Epidermal melanocyte (primary cell): ENCODE data around the gene ZNF407.

Source experiments
- DNase-seq: peaks from one replicate; pipeline ENCODE4 v3.0.0; 2011; ENCODE audit warnings: low spot score; ENCODE audit not compliant: insufficient read length

ZNF407 gene

GRCh38 chr18:74587441-74587840 is 10.2 kb upstream of the ZNF407 start:
- no peak for DNase-seq

GRCh38 chr18:74589021-74589420 is 8.6 kb upstream of the ZNF407 start:
- no peak for DNase-seq

DNA sequence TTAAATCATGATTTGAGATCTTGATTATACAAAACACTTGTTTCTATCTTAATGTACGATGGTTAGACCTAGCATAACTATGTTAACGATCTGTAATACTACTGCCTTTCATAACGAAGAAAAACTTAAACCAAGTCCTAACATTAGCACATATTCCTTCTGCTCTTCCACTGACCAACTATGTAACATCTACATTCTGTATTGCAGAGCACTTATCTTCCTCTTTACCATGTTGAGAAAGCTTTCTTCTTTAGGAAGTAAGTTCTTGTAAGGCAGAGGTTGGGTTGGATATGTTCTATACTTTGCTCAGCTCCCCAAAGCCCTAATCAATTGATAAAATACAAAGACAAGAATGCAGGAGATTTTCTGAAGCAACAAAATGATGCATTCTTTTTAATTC is 7.9 kb upstream of the ZNF407 start:
- DNase-seq: no peak

DNA sequence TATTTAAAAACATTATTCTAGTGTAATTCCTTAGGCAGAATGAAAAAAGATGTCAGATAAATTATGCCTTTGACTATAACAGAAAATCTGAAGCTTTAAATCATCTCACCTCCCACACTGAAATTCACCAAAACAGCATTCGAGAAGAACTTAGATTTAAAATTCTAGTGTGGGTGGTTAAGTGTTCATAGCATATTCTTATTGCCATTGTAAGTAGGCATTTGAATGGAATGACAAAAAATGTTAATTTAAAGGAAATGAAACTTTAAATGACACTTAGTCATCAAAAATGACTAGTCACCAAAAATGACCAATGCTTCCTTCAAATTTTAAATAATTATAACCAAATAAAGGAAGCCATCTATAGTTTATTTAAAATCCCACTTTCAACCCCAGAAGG is 7.0 kb upstream of the ZNF407 start:
- no peak for DNase-seq

- no peak for DNase-seq
These were observed 2.2 kb upstream of the ZNF407 start for GRCh38 chr18:74595431-74595830.

GRCh38 chr18:74597034-74597661 is 522 bp upstream of the ZNF407 start:
- DNase-seq: no peak

GRCh38 chr18:74598350-74599001 is 806 bp downstream of the ZNF407 start:
- no peak for DNase-seq

DNA sequence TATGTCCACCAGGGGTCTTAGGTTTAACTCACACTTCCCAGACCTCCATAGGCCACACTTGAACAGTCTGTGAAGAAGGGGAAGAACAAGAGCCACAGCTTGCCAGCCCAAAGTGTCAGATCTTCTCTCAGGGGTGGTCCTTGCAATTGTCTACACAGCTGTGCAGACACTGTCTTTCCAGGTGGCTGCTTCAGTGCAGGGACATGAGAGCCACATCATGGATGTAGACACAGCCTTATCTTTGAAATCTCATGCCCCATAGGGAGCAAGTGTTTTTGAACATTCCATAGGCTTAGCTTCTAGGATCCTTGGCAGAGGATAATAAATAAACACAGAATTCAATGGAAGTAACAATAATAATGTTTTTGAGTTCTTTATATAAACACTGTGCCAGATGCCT is 6.7 kb downstream of the ZNF407 start:
- no peak for DNase-seq

GRCh38 chr18:74604774-74605173 is 7.1 kb downstream of the ZNF407 start:
- DNase-seq: no peak

DNA sequence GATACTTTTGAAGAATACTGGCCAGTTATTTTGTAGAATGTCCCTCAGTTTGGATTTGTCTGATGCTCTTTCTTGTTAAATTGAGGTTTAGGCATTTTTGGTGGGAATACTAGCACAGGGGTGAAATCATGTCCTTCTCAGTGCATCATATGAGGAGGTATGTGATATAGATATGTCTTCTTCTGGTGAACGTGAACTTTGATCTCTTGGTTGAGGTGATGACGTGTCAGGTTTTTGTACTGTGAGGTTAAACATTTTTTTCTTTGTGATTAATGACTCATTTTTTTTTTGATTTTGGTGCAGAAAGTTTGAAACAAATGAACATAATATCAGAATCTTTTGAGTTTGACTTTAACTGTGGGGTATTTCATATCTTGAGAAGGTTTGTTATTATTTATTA is 11.0 kb downstream of the ZNF407 start:
- DNase-seq: no peak

- no peak for DNase-seq
These were observed 11.9 kb downstream of the ZNF407 start for GRCh38 chr18:74609535-74609934.

DNA sequence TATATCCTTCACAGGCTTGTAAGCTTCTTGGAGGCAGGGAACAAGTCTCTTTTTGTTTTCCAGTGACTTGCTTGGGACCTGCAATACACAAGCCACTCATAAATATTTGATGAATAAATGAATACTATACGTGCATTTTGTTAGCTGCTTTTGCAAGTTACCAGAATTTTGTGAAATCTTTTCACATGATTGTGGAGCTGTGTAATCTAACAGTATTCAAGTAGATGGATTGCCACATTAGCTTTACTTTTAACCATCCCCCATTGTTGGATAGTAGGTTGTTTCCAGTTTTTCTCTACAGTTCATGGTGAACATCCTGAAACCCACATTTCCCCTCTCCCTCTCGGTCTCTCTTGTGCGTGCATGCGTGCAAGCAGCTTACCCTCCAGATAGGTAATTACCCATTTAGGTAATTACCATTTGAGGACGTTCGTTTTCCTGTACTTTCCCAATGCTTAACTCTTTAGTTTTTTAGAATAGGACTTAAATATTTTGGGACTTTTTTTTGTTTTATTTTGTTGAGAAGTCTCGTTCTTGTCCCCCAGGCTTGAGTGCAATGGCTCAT is 12.5 kb downstream of the ZNF407 start:
- DNase-seq: no peak

DNA sequence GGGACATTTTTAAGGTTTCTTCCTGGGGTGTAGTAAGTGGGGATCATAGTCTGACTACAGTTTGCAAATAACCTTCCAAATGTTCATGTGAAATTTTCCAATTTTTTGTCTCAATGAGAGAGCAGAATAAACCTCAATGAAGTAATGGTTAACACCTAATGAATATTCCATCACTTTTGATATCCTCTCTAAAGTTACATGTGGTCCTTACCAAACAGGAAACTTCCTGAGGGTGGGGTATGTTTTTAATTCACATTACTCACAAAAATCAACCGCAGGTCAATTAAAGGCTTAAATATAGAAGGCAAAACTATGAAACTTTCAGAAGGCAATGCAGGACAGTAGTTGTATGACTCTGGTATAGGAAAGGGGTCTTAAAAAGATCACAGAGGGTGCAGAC is 13.2 kb downstream of the ZNF407 start:
- DNase-seq: no peak

GRCh38 chr18:74611765-74612164 is 14.1 kb downstream of the ZNF407 start:
- DNase-seq: peak; percentile 48

DNA sequence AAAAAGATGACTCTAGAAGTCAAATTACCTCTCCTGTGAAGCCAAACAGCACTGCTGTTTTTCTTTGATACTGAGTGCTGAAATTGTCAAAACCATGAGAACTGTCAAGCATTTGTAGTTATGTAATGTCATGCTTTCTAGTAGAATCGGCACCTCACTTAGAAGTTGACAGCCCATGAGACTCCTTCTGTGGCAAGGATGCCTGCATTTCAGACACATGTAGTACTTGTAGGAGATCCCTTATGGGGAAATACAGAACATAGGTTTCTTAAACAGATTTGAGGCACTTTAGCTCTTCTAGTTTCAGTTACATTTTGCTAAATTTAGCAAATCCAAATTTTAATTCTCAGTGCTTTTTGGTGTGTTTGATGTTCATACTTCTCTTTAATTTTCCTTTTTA is 15.7 kb downstream of the ZNF407 start:
- DNase-seq: no peak

GRCh38 chr18:74616494-74616893 is 18.8 kb downstream of the ZNF407 start:
- no peak for DNase-seq

- no peak for DNase-seq
These were observed 19.8 kb downstream of the ZNF407 start for GRCh38 chr18:74617486-74617885.

- no peak for DNase-seq
These were observed 24.4 kb downstream of the ZNF407 start for GRCh38 chr18:74622072-74622471.

- DNase-seq: no peak
These were observed 25.6 kb downstream of the ZNF407 start for GRCh38 chr18:74623047-74623816.

DNA sequence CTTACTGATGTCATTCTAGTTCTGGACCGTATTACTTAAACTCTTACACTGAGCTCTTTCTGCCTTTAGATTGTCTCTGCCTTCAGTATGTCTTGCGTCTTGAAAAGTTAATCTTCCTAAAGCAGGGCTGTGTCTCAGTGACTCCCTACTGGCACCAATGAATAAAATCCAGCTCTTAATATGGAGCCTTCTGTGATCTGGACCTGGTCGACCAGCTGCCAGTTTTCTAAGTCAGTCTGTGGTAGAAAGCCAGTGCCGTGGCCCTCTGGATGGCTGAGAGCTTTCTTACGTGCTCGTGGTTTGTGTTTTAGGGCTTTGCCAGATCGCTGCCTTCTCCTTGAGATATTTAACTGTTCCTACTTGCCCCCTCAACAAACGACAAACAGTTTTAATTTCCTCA is 26.8 kb downstream of the ZNF407 start:
- no peak for DNase-seq

DNA sequence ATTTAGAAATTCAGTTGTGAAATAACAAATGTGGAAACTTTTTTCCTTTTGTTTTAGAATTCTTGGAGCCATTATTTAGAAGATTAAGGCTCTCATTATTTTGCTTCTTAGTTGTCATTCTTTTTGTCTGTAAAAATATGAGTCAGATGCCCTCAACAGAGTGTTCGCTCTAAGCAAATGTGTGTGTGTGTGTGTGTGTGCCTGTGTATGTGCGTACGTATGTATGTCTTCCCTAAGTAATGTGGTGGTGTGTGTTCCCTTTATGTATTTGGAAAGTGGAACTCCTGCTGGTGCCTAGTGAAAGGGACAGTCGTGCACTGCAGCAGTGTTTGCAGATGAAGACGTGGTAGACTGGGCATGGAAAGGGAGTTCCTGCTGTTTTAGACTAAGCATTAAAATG is 27.5 kb downstream of the ZNF407 start:
- DNase-seq: no peak
